ENCODE measurements around the gene TBCA. TPM values are rescaled to one million over a fixed set of nuclear protein-coding genes. Genes with fewer than 3 reads are reported as not detected.
A peak's percentile ranks its signal among the peaks of the same experiment; 100 is the strongest.

The TBCA gene
- total and polyA plus RNA-seq, 2 experiments from 2014 or later, result 117 to 814 TPM

GRCh38 chr5:77772729-77773128 is 3.4 kb downstream of the TBCA start:
- H3K4me1 Mint-ChIP-seq, result peaks cover 51% of the 10 kb centered on the region
- Histone ChIP-seq H3K27ac (ENCODE audit: low read depth) (no peak overlapping the region), H3F3A (replicated peaks; ENCODE audit: low read depth) (no peaks in the 10 kb centered on the region), H2AFZ (no peak overlapping the region), H3K79me2 (replicated peaks; ENCODE audit: insufficient read depth) (peaks cover 79% of the 10 kb centered on the region), H3K27me3 (ENCODE audit: insufficient read depth) (no peaks in the 10 kb centered on the region), H3K4me2 (peak overlapping the region; percentile 93), H4K20me1 (replicated peaks; ENCODE audit: insufficient read depth) (peaks cover 34% of the 10 kb centered on the region), H3K9me2 (ENCODE audit: insufficient read depth) (no peaks in the 10 kb centered on the region), H3K4me1 (ENCODE audit: insufficient read depth) (peaks cover 49% of the 10 kb centered on the region), H3K36me3 (ENCODE audit: insufficient read depth) (no peaks in the 10 kb centered on the region; the same call in 1 of the 2 replicates), H3K4me3 (peak overlapping the region; percentile 77; the same call in 1 of the 2 replicates)
- H3K4me3 Mint-ChIP-seq, result peak overlapping the region; percentile 91; the same call in 2 of the 3 replicates
- TF ChIP-seq ZNF331 (CRISPR knock-in tag; IDR thresholded peaks at IDR 0.05; ENCODE audit: low read depth), result no peak
- no peak for TF ChIP-seq CREB1 (CRISPR knock-in tag; IDR thresholded peaks at IDR 0.05; ENCODE audit: low read depth)
- TF ChIP-seq, protein P1, sequence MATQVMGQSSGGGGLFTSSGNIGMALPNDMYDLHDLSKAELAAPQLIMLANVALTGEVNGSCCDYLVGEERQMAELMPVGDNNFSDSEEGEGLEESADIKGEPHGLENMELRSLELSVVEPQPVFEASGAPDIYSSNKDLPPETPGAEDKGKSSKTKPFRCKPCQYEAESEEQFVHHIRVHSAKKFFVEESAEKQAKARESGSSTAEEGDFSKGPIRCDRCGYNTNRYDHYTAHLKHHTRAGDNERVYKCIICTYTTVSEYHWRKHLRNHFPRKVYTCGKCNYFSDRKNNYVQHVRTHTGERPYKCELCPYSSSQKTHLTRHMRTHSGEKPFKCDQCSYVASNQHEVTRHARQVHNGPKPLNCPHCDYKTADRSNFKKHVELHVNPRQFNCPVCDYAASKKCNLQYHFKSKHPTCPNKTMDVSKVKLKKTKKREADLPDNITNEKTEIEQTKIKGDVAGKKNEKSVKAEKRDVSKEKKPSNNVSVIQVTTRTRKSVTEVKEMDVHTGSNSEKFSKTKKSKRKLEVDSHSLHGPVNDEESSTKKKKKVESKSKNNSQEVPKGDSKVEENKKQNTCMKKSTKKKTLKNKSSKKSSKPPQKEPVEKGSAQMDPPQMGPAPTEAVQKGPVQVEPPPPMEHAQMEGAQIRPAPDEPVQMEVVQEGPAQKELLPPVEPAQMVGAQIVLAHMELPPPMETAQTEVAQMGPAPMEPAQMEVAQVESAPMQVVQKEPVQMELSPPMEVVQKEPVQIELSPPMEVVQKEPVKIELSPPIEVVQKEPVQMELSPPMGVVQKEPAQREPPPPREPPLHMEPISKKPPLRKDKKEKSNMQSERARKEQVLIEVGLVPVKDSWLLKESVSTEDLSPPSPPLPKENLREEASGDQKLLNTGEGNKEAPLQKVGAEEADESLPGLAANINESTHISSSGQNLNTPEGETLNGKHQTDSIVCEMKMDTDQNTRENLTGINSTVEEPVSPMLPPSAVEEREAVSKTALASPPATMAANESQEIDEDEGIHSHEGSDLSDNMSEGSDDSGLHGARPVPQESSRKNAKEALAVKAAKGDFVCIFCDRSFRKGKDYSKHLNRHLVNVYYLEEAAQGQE (IDR thresholded peaks at IDR 0.05; ENCODE audit: unreplicated experiment), result no peak
- TF ChIP-seq, protein P2, sequence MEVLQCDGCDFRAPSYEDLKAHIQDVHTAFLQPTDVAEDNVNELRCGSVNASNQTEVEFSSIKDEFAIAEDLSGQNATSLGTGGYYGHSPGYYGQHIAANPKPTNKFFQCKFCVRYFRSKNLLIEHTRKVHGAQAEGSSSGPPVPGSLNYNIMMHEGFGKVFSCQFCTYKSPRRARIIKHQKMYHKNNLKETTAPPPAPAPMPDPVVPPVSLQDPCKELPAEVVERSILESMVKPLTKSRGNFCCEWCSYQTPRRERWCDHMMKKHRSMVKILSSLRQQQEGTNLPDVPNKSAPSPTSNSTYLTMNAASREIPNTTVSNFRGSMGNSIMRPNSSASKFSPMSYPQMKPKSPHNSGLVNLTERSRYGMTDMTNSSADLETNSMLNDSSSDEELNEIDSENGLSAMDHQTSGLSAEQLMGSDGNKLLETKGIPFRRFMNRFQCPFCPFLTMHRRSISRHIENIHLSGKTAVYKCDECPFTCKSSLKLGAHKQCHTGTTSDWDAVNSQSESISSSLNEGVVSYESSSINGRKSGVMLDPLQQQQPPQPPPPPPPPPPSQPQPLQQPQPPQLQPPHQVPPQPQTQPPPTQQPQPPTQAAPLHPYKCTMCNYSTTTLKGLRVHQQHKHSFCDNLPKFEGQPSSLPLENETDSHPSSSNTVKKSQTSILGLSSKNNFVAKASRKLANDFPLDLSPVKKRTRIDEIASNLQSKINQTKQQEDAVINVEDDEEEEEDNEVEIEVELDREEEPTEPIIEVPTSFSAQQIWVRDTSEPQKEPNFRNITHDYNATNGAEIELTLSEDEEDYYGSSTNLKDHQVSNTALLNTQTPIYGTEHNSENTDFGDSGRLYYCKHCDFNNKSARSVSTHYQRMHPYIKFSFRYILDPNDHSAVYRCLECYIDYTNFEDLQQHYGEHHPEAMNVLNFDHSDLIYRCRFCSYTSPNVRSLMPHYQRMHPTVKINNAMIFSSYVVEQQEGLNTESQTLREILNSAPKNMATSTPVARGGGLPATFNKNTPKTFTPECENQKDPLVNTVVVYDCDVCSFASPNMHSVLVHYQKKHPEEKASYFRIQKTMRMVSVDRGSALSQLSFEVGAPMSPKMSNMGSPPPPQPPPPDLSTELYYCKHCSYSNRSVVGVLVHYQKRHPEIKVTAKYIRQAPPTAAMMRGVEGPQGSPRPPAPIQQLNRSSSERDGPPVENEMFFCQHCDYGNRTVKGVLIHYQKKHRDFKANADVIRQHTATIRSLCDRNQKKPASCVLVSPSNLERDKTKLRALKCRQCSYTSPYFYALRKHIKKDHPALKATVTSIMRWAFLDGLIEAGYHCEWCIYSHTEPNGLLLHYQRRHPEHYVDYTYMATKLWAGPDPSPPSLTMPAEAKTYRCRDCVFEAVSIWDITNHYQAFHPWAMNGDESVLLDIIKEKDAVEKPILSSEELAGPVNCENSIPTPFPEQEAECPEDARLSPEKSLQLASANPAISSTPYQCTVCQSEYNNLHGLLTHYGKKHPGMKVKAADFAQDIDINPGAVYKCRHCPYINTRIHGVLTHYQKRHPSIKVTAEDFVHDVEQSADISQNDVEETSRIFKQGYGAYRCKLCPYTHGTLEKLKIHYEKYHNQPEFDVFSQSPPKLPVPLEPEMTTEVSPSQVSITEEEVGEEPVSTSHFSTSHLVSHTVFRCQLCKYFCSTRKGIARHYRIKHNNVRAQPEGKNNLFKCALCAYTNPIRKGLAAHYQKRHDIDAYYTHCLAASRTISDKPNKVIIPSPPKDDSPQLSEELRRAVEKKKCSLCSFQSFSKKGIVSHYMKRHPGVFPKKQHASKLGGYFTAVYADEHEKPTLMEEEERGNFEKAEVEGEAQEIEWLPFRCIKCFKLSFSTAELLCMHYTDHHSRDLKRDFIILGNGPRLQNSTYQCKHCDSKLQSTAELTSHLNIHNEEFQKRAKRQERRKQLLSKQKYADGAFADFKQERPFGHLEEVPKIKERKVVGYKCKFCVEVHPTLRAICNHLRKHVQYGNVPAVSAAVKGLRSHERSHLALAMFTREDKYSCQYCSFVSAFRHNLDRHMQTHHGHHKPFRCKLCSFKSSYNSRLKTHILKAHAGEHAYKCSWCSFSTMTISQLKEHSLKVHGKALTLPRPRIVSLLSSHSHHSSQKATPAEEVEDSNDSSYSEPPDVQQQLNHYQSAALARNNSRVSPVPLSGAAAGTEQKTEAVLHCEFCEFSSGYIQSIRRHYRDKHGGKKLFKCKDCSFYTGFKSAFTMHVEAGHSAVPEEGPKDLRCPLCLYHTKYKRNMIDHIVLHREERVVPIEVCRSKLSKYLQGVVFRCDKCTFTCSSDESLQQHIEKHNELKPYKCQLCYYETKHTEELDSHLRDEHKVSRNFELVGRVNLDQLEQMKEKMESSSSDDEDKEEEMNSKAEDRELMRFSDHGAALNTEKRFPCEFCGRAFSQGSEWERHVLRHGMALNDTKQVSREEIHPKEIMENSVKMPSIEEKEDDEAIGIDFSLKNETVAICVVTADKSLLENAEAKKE (CRISPR knock-in tag; IDR thresholded peaks at IDR 0.05), result no peak
- no peak overlapping the region for H3K27ac Mint-ChIP-seq
- H3K36me3 Mint-ChIP-seq (ENCODE audit: low read depth), result peaks cover 17% of the 10 kb centered on the region
- no peak for DNase-seq (ENCODE audit: low spot score)
- no peaks in the 10 kb centered on the region for H3K9me3 Mint-ChIP-seq
- peaks cover 11% of the 10 kb centered on the region for H3K27me3 Mint-ChIP-seq (ENCODE audit: insufficient read depth, low read depth, poor library complexity)
- no peak for ATAC-seq
